HG03103 (cell line): Measurements from ENCODE around the gene CFHR3.
"Not testable (repeated sequence)": the region's sequence is repeated elsewhere in the genome, so short reads cannot be mapped to it uniquely, and the experiment has no call there.

ENCODE experiments used
- ATAC-seq: cut with Tn5 transposase; IDR thresholded peaks from one replicate; pipeline ENCODE4 v1.9.1; 2021; ENCODE audit warnings: low read depth; ENCODE audit not compliant: unreplicated experiment

Gene CFHR3

GRCh38 chr1:196774603-196775002 lies at the start of gene CFHR3:
Gene CFHR3, plus strand, starts transcription at chr1:196774840. Its CDS starts 47 bp downstream, at chr1:196774887.
- no peak for ATAC-seq

- ATAC-seq: no peak
These were observed 42.1 kb upstream of the CFHR3 start for GRCh38 chr1:196732526-196732925.

DNA sequence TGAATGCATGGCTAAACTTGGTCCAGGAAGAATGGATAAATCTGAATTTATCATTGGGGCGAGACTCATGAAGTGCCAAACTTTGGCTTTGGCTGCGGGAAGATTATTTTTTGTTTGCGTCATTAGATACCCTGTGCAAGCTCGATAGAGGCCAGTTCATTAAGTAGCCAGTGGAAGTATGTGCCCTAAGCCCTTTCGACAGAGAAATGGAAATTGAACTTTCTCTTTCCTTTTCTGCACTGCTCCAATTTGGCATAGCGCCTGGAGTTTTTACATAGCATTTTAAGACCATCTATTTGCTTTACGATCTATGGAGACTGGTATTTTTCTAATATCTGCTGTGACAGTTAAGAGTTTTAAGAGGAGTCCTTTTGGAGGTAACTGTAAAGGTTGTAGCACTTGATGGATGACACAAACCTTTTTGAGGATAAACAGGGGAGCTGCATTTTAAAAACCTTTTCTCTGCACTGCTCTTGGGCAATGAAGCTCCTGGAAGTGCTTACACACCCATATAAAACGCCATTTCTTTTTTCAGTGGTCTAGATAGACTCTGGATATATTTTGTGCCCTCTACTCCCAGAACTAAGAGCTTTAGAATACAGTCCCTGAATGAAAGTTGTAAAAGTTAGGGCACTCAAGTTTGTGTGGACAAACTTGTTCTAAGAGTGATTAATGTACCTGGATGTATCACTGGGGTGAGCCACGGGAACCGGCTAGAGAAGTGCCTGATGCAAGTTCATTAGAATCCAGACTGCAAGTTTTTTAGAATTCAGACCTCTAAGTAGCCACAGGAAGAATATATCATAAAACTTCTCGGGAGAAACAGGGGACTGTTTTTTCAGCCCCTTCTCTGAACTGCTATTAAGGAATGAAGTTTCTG lies 41.3 kb upstream of the CFHR3 start:
- no peak for ATAC-seq

DNA sequence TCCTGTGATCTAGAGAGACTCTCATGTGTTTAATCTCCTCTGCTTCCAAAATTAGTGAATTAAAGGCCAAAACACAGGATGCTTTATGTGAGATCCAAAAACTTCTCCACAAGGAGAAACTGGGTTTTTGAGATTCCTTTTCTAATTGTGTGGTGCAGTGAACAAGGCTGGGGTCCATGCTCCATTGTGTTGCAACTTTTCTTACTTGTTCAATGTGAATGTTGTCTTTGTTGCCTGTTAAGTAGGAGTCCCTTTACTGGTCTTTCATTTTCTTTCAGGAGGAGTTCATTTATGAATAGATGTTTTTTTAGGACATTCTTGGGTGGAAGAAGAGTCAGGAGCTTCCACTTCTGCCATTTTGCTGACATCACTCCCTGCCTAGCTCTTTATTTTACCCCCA lies 40.6 kb upstream of the CFHR3 start:
- ATAC-seq: no peak

DNA sequence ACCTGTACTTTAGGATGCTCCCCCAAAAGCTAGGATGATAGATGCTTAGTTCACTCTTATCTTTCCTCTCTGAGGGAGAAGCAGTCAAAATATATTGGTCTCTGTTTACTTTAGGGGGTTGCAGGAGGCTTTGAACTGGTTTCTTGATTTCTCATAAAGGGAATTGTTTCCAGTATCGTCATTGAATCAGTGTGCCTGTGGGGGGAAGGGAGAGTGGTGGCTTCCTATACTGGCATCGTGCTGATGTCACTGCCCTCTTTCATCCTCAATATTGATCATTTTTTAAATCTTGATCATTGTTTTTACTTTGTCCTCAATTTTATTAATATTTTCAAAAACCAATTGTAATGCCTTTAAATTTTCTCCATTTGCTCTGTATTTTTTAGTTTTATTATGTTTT lies 40.2 kb upstream of the CFHR3 start:
- no peak for ATAC-seq

GRCh38 chr1:196738730-196739129 lies 35.9 kb upstream of the CFHR3 start:
- no peak for ATAC-seq

DNA sequence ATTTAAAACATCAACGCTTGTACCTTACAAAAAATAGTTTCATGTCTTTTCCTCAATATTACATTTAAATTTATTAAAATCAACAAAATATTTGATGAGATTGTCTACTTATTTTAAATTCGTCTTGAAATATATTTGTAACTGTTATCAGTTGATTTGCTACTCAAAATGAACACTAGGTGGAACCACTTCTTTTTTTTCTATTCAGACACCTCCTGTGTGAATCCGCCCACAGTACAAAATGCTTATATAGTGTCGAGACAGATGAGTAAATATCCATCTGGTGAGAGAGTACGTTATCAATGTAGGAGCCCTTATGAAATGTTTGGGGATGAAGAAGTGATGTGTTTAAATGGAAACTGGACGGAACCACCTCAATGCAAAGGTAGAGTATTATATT lies 31.4 kb upstream of the CFHR3 start:
- peak; percentile 97 for ATAC-seq

DNA sequence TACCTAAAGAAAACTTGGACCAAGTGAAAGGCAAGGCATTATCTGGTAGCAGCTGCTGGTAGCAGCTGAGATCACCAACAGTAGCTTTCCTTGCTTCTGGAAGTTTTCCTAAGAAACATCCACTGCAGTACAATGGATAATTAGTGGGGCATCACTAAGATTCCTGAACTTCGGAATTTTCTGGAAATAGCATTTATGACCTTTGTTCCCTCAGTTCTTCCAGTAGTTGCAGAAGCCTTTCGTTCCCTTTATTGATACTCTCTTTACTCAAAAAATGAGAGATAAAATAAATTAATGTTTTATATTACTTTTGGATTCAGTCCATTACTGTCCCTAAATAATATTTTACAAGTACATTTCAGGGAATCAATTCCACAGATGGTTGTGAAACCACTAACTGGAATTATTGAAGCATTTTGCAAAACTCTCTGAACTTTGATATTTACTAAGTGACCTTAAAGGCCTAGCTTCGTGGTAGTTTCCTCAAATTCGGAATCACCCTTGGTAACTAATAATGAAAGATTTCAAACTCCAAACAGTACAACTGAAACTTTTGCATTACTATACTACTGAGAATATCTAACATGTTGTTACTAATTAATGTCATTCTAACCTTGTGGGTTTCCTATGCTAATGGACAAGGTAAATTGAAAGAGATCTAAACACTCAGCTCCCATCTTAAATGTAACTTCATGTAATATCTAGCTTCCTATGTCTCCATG lies 9.5 kb upstream of the CFHR3 start:
- not testable (repeated sequence) for ATAC-seq

GRCh38 chr1:196769823-196770222 lies 4.8 kb upstream of the CFHR3 start:
- not testable (repeated sequence) for ATAC-seq

DNA sequence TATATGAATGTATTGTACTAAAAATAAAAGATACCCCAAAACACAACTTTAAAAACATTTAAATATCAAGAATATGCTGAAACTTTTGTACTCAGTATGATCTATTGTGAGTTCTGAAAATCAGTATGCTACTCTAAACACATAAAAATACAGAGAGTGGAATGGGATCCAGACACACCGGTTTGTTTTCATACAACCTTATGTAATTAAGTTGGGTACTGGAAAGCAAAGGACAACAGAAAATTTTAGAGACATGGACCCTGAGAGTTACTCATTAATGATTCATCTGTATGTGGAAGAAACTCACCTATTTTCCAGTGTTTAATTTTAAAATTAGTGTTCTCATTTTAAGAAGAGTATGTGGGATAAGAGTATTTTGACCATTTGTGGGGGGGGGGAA lies 927 bp upstream of the CFHR3 start:
- ATAC-seq: no peak

GRCh38 chr1:196774175-196774574 lies 465 bp upstream of the CFHR3 start:
- no peak for ATAC-seq

DNA sequence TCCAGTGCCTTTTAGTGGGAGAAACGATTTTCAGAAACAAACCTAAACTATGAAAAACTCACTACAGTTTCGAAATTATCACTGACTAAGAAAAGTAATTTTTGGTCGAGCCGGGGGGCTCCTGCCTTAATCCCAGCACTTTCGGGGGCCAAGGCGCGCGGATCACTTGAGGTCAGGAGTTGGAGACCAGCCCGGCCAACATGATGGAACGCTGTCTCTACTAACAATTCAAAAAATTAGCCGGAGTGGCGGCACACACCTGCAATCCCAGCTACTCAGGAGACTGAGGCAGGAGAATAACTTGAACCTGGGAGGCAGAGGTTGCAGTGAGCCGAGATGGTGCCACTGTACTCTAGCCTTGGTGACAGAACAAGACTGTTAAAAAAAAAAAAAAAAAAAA lies 3.0 kb downstream of the CFHR3 start:
- no peak for ATAC-seq

GRCh38 chr1:196779093-196779492 lies 4.5 kb downstream of the CFHR3 start:
- ATAC-seq: no peak

- ATAC-seq: not testable (repeated sequence)
These were observed 16.6 kb downstream of the CFHR3 start for GRCh38 chr1:196791252-196791651.

- ATAC-seq: not testable (repeated sequence)
These were observed 19.5 kb downstream of the CFHR3 start for GRCh38 chr1:196794103-196794502.

DNA sequence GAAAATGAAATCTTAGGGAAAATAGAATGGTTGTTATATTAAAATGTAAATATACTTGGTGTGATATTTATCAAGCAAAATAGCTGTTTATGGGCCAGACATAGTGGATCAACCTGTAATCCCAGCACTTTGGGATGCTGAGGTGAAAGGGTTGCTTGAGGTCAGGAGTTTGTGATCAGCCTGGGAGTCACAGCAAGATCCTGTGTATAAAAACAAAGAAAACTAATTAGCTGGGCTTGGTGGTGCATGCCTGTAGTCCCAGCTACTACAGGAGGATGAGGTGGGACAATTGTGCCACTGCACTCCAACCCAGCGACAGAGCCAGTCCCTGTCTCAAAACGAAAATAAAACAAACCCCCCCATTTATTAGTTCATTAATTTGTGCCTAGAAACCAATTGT lies 23.3 kb downstream of the CFHR3 start:
- ATAC-seq: no peak

DNA sequence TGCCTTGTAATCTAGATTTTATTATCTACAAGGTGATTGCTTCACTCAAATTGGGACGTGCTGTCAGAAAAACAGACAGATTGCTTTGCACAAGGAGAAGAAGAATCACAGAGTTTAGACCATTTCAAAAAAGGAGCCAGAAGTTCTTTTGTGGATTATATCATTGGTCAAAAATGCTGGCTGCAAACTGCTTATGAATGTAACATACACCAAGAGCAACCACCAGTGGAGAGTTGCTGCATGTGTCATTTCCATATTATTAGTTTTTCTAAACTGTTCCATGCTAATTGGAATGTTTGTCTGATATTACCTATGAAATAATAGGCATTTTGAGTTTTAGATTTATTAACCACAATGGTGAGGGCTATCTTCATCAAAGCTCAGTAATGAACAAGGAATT lies 27.3 kb downstream of the CFHR3 start:
- ATAC-seq: not testable (repeated sequence)

DNA sequence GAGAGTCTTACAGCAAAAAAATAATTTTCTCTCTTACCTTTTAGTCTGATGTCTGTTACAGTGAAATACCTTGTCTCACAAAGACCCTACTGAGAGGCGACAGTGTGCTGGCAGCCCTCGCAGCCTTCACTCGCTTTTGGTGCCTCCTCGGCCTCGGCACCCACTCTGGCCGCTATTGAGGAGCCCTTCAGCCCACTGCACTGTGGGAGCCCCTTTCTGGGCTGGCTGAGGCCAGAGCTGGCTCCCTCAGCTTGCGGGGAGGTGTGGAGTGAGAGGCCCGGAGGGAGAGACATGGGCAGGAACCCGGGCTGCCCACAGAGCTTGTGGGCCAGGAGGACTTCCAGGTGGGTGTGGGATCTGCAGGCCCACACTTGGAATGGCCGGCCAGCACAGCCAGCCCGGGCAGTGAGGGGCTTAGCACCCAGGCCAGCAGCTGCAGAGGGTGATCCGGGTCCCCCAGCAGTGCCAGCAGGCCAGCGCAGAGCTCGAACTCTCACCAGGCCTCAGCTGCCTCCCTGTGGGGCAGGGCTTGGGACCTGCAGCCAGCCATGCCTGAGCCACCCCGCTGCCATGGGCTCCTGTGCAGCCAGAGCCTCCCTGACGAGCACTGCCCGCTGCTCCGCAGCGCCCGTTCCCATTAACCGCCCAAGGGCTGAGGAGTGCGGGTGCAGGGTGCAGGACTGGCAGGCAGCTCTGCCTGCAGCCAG lies 34.0 kb downstream of the CFHR3 start:
- ATAC-seq: no peak

DNA sequence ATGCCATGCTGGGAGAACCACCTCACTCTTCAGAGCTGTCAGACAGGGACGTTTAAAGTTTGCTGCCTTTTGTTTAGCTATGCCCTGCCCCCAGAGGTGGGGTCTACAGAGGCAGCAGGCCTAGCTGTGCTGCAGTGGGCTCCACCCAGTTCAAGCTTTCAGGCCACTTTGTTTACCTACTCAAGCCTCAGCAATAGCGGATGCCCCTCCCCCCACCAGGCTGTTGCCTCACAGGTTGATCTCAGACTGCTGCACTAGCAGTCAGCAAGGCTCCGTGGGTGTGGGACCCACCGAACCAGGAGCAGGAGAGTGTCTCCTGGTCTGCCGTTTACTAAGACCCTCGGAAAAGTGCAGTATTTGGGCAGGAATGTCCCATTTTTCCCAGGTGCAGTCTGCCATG lies 42.8 kb downstream of the CFHR3 start:
- ATAC-seq: not testable (repeated sequence)

DNA sequence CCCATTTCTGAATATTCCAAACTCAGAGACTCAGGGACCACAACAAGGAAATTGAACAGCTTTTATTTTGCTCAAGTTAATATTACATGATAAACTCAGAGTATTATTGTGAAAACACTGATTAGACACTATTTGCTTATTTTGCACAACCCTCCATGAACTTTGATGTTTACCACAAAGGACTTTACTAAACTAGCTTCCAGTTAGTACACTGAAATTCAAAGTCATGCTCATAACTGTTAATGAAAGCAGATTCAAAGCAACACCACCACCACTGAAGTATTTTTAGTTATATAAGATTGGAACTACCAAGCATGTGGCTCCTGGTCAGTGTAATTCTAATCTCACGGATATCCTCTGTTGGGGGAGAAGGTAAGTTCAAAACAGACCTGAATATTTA lies 44.9 kb downstream of the CFHR3 start, which contains the start of gene CFHR1:
CFHR1 (plus strand) TSS at position 201 of the 400 bp plus-strand sequence; CDS start at position 315, 114 bp downstream.
- not testable (repeated sequence) for ATAC-seq

DNA sequence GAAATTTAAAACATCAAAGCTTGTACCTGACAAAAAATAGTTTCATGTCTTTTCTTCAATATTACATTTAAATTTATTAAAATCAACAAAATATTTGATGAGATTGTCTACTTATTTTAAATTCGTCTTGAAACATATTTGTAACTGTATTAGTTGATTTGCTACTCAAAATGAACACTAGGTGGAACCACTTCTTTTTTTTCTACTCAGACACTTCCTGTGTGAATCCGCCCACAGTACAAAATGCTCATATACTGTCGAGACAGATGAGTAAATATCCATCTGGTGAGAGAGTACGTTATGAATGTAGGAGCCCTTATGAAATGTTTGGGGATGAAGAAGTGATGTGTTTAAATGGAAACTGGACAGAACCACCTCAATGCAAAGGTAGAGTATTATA lies 53.2 kb downstream of the CFHR3 start:
- peak; percentile 85 for ATAC-seq
